OCI-LY7 (cell line): ENCODE results near the gene FBXO7.

ENCODE experiments used
- CTCF ChIP-seq: fragments of 200-600 bp; sonication (generic); conservative IDR thresholded peaks from 2 replicates; pipeline ENCODE4 v1.5.1; 2014; ENCODE audit warnings: mild to moderate bottlenecking, antibody characterized with exemption, low read length, moderate library complexity, mixed read lengths
- EZH2phosphoT487 ChIP-seq: fragments of 200-600 bp; sonication (generic); IDR thresholded peaks from 2 replicates; pipeline ENCODE4 v1.6.1; 2018; ENCODE audit warnings: low read depth, borderline replicate concordance, mild to moderate bottlenecking, mixed run types, antibody characterized with exemption, low read length, moderate library complexity, mixed read lengths

DNA sequence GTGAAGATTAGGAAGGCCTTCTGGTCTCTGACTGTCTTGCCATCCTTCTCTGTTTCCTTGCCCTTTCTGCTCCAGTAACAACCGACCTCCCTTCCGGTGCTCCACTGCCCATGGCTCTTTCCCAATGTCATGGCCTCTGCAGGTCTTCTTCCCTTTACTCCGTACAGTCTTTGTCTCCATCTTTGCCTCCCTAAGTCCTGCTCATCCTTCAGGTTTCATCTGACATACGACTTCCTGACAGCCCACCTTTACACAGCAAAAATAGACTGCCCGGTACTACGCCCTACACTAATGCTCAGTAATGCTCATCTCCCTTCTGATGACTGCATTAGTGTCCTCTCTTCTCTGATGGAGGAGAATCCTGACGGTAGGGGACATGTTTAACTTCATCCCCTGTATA is 63.9 kb downstream of the FBXO7 start:
- no peak for TF ChIP-seq CTCF
- no peak for TF ChIP-seq EZH2phosphoT487
